Activated naive CD4-positive, alpha-beta T cell (primary cell): ENCODE measurements around the gene SDC3.
"Not testable (repeated sequence)": the region's sequence is repeated elsewhere in the genome, so short reads cannot be mapped to it uniquely, and the experiment has no call there.

Experiments used
- DNase-seq, 4 experiments: peaks; one replicate each; lab custom pipeline; 2025; lab: John Stamatoyannopoulos, UW

The SDC3 gene

GRCh38 chr1:30874176-30874575, 34.4 kb downstream of the SDC3 start:
- DNase-seq: no peak

GRCh38 chr1:30872948-30873263, 35.7 kb downstream of the SDC3 start:
- no peak for DNase-seq

DNA sequence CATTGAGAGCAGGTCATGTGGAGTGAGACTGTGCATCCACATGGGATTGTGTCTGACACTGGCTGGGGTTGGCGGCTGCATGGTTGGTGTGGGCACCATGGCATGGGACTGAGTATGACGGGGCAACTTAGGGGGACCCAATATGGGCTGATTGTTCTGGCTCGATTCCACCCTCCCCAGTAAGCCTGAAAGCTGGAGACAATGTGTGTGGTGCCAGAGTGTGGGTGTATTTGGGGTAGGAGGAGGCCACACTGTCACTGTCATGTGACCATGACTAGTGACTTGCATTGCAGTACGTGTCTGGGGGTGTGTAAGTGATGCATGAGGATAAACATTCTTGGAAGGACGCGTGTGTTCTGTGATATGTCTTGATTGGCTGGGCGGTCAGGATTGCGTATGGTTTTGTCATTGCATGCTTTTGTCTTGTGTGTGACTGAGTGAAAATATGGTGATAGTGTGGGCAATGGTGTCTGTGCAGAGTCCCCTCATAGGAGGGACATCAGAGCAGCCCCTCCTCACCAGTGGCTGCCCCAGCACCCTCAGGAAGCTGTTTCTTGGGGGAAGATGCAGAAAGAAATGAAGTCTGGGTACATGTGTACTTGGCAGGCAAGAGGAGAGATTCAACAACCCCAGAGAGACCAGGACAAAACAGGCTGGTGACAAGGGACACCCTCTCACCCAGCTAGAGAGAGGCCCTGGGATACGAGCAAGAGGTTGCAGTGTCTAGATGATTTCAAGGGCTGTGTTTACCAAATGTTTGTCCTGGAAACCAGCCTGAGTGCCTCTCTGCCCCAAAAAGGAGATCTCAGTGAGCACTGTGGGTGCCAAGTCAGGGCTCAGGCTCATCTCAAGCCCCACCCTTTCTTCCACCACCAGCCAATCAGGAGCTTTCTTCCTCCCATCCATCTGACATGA, 36.3 kb downstream of the SDC3 start:
- DNase-seq: no peak

GRCh38 chr1:30871276-30871871, 37.2 kb downstream of the SDC3 start:
- no peak for DNase-seq

DNA sequence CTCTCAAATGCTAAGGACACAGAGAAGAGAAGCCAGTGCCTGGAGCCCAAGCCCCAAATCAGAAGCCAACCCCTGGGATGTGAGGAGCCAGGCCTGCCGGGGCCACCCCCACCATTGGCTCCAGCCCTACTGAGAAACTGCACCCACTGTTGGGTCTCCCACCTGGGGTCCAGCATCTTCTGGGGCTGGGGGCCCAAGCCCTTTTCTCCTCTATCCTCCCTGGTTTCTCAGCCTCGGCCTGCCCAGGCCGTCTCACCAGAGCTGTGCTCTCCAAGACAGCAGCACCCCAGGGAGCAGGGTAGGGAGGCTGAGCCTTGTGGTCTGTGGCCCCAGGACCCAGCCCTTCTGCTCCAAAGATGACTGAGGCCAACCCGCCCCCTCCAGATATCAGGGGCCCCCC, 37.9 kb downstream of the SDC3 start:
- DNase-seq: no peak

GRCh38 chr1:30870035-30870434, 38.5 kb downstream of the SDC3 start:
- DNase-seq: no peak

DNA sequence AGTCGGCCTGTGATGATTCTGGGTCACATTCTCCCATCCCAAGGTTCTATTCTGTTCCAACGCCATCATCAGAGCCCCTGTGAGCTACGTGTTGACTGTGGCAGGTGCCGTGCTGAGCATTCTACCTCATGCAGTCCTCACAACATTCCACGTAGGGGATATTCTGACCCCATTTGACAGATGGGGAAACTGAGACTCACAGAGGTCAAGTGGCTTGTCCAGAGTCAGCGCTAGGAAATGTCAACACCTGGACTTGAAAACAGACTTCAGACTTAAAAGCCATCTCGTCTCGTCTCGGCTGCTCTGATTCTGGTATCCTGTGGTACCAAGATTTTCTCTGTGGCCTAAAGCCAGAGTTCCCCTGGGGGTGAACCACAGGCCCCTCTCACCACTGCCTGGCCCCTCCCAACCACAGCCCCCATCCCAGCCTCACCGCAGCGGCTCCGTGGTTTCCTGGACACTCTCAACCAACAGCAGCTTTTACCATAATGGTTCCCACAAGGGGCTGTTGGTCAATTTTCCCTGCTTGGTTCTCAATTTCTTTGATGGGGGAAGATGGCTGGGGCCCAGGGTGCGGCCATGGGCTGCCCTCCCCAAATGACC, 39.6 kb downstream of the SDC3 start:
- no peak for DNase-seq

DNA sequence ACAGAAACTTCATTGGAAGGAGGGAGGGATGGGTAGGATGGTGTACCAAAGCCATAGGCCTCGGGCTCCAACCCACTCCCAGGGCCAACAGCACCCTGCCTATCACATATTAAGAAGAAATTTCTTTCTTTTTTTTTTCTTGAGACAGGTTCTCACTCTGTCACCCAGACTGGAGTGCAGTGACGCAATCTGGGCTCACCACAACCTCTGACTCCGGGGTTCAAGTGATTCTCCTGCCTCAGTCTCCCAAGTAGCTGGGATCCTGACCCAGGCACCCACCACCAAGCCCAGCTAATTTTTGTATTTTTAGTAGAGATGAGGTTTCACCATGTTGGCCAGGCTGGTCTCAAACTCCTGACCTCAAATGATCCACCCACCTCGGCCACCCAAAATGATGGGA, 40.5 kb downstream of the SDC3 start:
- DNase-seq: not testable (repeated sequence)

DNA sequence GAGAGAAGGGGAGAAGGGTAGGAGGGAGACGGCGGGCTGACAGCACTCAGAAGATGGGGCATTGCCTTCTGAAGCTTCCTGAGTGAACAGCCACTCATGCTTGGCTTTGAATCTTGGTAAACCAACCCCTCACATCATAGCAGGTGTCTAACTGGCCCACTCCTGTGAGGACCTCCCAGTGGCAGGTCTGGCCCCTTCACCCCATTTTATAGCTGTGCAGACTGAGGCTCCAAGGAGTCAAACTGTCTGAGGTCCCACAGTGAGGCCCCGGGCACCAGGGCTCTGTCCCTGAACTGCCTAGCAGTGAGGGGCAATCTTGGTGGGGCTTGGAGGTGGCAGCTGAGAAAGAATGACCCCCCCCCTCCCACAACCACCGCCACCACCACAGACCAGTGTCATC, 41.0 kb downstream of the SDC3 start:
- DNase-seq: no peak

DNA sequence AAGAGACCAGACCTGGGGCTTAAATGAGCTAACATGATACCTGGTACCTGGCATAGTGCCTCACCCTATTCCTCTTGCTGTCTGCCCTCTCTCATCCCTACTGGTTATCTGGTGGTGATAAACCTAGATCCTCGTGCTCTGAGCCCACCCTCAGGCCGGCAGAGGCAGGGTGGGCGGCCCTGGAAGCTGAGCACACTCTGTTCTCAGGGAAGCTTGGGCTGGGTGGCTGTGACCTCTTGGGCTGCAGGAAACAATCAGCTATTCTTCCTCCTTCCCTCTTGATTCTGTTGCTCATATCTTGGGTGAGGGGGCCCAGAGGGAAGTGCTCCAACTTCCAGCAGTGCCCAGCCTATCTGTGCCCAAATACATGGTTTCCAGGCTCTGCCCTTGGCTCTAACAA, 42.0 kb downstream of the SDC3 start:
- no peak for DNase-seq

- DNase-seq: no peak
These were observed 43.9 kb downstream of the SDC3 start for GRCh38 chr1:30864681-30865080.

DNA sequence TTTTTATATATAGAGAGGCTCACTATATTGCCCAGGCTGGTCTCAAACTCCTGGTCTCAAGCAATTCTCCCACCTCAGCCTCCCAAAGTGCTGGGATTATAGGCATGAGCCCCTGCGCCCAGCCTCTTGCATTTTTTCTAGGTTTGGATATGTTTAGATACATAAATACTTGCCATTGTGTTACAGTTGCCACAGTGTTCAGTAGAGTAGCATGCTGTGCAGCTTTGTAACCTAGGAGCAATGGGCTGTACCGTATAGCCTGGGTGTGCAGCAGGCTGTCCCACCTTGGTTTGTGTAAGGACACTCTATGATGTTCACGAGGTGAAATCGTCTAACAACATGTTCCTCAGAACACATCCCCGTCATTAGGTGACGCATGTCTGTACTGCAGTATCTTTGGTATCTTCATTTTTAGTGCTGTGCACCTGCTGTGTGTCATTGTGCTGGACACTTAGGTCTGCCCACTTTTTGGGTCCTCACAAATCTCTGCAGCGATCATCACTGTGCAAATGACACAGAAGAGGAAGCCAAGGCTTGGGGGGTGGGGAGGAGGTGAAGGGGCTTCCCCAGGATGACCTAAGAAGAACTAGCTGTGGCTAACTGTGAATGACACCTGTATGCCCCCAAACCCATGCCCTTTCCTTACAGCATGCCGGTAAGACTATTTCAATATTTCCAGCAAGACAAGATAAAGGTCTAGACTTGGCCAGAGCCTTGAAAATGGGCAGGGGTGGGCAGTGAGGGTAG, 44.5 kb downstream of the SDC3 start:
- no peak for DNase-seq

DNA sequence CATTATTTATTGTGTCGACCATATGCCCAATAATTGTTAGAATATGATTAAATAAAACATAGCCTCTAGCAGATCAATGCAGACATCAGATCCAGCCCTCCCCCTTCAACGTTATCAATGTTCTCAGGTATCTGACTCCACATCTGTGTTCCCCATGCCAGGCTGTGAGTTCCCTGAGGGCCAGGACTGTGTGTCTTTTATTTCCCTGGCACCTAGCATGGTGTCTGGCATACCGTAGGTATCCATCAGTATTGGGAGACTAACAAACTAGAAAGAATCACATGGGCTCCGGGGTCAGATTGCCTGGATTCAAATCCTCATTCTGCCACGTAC, 48.3 kb downstream of the SDC3 start:
- DNase-seq: no peak

DNA sequence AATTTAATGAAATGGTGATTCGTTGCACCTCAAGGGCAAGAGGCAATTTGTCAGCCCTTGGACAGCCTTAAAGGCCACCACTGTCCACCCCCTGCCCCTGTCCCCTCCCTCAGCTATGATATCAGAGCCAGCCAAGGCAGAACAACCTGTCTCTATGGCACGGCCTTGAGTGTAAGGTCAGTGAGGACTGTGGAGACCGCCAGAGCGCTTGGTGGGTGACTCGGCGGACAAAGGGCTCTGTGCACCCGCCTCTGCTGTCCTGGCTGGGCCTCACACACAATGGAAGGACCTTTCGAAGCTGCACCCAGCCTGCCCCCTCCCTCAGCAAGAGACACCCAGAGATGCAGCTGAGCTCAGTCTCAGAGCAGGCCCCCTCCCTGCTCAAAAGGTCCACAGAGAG, 50.6 kb downstream of the SDC3 start:
- DNase-seq: no peak

GRCh38 chr1:30857062-30857461, 51.5 kb downstream of the SDC3 start:
- DNase-seq: no peak

- no peak for DNase-seq
These were observed 52.2 kb downstream of the SDC3 start for GRCh38 chr1:30856260-30856790.

DNA sequence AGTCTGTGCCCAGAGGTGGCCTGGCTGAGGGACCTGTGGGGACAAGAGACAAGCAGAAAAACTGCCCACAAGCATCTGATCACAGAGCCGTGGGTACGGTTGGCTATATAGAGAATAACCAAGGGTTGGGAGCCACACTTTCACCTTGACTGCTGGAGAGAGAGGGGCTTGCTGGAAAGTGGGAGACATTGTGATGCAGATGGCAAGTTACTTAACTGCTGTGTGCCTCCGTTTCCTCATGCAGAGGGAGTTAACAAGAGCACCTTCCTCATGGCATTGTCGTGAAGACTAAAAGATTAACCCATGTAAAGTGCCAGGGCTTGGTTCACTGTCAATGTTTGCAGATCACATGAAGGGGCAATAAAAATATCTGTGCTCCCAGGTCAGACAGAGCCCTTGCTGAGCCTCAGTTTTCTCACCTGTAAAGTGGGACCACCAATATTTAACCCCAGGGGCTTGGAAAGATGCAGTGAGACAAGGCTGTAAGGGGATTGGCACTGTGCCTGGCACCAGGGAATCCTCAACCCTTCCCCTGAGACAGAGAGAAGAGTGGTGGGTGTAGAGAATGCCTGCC, 52.8 kb downstream of the SDC3 start:
- no peak for DNase-seq

GRCh38 chr1:30853350-30853749, 55.2 kb downstream of the SDC3 start:
- DNase-seq: no peak

DNA sequence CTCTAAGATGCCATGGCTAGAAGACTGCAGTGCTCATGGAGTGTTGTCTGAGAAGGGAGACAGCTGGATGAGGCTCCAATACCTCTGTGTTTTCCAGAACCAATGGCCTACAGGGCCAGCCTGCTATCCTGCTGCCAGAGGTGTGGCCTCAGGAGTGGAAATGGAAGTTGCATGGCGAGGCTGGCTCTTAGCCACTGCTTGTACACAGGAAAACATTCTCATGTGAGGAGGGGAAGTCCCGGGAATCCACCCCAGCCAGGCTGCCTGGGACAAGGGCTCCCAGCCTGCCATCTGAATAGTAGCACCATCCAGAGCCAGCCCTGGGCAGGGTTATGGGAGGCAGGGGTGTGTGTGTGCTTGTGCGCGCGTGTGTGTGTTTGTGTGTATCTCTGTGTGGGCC, 56.5 kb downstream of the SDC3 start:
- DNase-seq: no peak

DNA sequence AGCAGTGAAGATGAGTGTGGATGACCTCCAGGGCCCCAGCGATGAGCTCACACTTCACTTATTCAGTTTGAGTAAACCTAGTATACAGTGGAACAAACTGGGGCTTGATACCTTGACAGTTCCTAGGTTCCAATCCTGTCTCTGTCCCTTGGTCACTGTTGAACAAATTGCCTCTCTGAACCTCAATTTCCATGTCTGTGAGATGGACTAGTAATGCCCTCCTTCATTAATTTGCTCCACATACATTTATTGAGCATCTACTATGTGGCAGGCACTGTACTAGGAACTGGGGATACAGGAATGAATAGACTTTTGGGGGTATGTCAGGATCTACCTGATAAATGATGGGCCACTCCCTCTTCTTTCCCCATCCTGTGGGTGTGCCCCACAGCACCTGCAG, 57.3 kb downstream of the SDC3 start:
- DNase-seq: no peak

DNA sequence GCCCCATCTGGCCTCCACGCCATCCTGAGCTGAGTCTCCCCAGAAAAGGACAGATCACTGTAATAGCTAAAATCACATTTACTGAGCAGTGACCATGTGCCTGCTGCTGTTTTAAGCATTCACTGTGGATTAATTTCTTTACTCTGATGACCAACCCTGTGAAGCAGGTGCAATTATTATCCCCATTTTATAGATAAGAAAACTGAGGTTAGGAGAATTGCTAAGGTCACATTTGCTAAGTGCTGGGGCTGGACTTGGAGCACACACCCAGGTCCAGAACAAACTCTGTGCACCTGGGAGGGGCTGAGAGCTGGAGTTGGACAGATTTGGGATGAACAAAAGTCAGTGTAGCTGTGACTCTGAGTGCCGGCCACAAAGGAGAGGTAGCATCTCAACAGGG, 58.0 kb downstream of the SDC3 start:
- no peak for DNase-seq

DNA sequence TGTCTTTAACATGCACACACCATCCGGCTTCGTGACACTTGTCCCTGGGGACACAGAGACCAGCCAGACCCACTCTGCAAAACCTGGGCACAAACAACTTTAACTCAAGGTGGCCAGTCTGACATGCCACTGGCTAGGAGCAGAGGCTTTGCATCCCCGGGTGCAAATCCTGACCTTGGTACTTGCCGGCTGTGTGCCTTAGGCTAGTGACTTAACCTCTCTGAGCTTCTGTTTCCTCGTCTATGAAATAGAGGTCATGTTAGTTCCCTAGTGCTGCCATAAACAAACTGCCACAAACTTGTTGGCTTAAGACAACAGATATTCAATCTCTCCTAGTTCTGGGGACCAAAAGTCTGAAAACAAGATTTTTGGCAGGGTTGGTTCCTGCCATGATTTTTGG, 60.4 kb downstream of the SDC3 start:
- DNase-seq: no peak
